SK-N-MC (cell line): ENCODE measurements around the gene ADCY9.

ENCODE experiments used
- EZH2 ChIP-seq: fragments of 200-600 bp; sonication (generic); IDR thresholded peaks from one replicate; pipeline ENCODE4 v1.6.1; 2017; ENCODE audit warnings: antibody characterized with exemption
- FOXP2 ChIP-seq: optimal IDR thresholded peaks from 2 replicates; pipeline ENCODE3; 2011; ENCODE audit warnings: mild to moderate bottlenecking, moderate library complexity; ENCODE audit not compliant: insufficient read depth; ENCODE audit errors: extremely low read length, control extremely low read depth
- POLR2AphosphoS5 ChIP-seq: IDR thresholded peaks from 2 replicates; pipeline ENCODE4 v1.6.1; 2012; ENCODE audit warnings: mild to moderate bottlenecking, low read depth, low read length, borderline replicate concordance

DNA sequence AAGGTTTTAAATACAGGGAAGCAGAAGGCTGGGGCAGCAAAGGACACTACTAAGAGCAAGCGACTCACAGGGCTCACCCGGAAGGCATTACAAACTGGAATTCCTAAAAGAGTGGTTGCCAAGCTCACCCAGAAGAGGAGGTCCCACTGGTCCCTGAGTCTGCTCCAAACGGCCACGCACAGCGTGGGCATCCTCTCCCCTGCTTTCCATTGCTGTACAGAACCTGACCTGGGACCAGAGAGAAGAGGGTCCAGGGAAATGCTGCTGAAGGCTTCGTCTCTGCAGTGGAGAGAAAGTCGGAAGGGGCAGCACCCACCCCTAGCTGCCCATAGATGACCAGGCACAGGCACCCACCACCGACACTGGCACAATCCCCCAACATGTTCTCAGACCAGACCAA, 67.2 kb downstream of the ADCY9 start:
- TF ChIP-seq POLR2AphosphoS5 (no peak), EZH2 (no peak), FOXP2 (no peak)
